Fibroblast of lung (primary cell): ENCODE results near the gene SIGLEC7. TPM values are rescaled to one million over a fixed set of nuclear protein-coding genes. Genes with fewer than 3 reads are reported as not detected.

Experiments used
- DNase-seq, 2 donors: peaks; one replicate each; pipeline versions ENCODE4 v3.0.0 to v3.0.0-alpha.2; 2010; ENCODE audit warnings: low read depth in 2 of 2
- H2AFZ ChIP-seq: 2 replicates; pipeline ENCODE4 v1.5.1; 2012; ENCODE audit warnings: low read length, control low read depth, inconsistent platforms
- H3K27ac ChIP-seq: 2 replicates; pipeline ENCODE4 v1.5.1; 2011; ENCODE audit warnings: low read length, control low read depth; ENCODE audit not compliant: insufficient read depth
- H3K27me3 ChIP-seq: 2 replicates; pipeline ENCODE4 v1.5.1; 2011; ENCODE audit warnings: mild to moderate bottlenecking, low read length; ENCODE audit not compliant: control insufficient read depth, insufficient read depth
- H3K36me3 ChIP-seq: 2 replicates; pipeline ENCODE4 v1.5.1; 2011; ENCODE audit warnings: low read length; ENCODE audit not compliant: control insufficient read depth, insufficient read depth
- H3K4me1 ChIP-seq: 2 replicates; pipeline ENCODE4 v1.5.1; 2011; ENCODE audit warnings: low read length; ENCODE audit not compliant: control insufficient read depth, insufficient read depth; ENCODE audit errors: extremely low read depth
- H3K4me2 ChIP-seq: 2 replicates; pipeline ENCODE4 v1.5.1; 2011; ENCODE audit warnings: low read length, control low read depth; ENCODE audit not compliant: insufficient read depth; ENCODE audit errors: extremely low read depth
- H3K4me3 ChIP-seq, 4 experiments: fragments of 200-600 bp in 1 of 4; sonication (generic) in 1 of 4; replicated peaks in 1 of 4; 2 replicates each; pipeline ENCODE4 v1.5.1; 2011 to 2016; ENCODE audit warnings: low read length in 4 of 4, low read depth in 3 of 4, mild to moderate bottlenecking in 3 of 4, control low read depth in 2 of 4, inconsistent platforms in 1 of 4, mixed read lengths in 1 of 4; ENCODE audit not compliant: insufficient read depth in 1 of 4; ENCODE audit errors: control extremely low read depth in 1 of 4
- H3K79me2 ChIP-seq: 2 replicates; pipeline ENCODE4 v1.5.1; 2012; ENCODE audit warnings: mild to moderate bottlenecking, low read length, inconsistent platforms; ENCODE audit not compliant: control insufficient read depth, insufficient read depth
- H3K9ac ChIP-seq: 2 replicates; pipeline ENCODE4 v1.5.1; 2011; ENCODE audit warnings: mild to moderate bottlenecking, low read length, control low read depth; ENCODE audit not compliant: insufficient read depth
- H3K9me3 ChIP-seq: 2 replicates; pipeline ENCODE4 v1.5.1; 2012; ENCODE audit warnings: low read depth, low read length; ENCODE audit not compliant: control insufficient read depth, insufficient read depth
- H4K20me1 ChIP-seq: 2 replicates; pipeline ENCODE4 v1.5.1; 2011; ENCODE audit warnings: low read length; ENCODE audit not compliant: control insufficient read depth, insufficient read depth; ENCODE audit errors: extremely low read depth
- EZH2 ChIP-seq: IDR thresholded peaks from 2 replicates; pipeline ENCODE4 v1.5.1; 2012; ENCODE audit warnings: low read length, control low read depth, mild to moderate bottlenecking; ENCODE audit errors: missing control alignments
- polyA plus RNA-seq, 2 donors: library from polyadenylated mRNA; depleted of rRNA in 1 of 2; stranded (reverse) in 1 of 2; unstranded in 1 of 2; fragments of >200 nt; gene quantifications; 2 replicates each; pipeline ENCODE4 v1.2.1, GENCODE V29; 2011 to 2012; ENCODE audit warnings: missing spikeins in 1 of 2
- total RNA-seq: library from RNA; depleted of rRNA; stranded (reverse); fragments of >200 nt; gene quantifications from 2 replicates; pipeline ENCODE4 v1.2.1, GENCODE V29; 2014
- TF ChIP-seq, protein P1 (sequence below), 2 donors: IDR thresholded peaks in 1 of 2; conservative IDR thresholded peaks in 1 of 2; 1 replicate in 1 of 2; 2 replicates in 1 of 2; pipeline ENCODE4 v1.5.1; 2011 to 2012; ENCODE audit warnings: low read length in 2 of 2, control low read depth in 1 of 2, inconsistent platforms in 1 of 2, low read depth in 1 of 2, mild to moderate bottlenecking in 1 of 2

Gene SIGLEC7
- total and polyA plus RNA-seq, 2 donors (not counting 1 experiment from before 2014, with no cell fraction given) = not detected

DNA sequence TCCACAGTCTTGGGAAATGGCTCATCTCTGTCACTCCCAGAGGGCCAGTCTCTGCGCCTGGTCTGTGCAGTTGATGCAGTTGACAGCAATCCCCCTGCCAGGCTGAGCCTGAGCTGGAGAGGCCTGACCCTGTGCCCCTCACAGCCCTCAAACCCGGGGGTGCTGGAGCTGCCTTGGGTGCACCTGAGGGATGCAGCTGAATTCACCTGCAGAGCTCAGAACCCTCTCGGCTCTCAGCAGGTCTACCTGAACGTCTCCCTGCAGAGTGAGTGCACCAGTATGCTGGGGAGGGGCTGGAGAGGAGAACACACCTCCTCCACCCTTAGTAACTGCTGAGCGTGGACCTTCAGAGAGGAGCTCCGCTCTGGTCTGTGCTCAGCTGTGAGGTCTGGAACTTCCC is 15.1 kb upstream of the SIGLEC7 start:
- Histone ChIP-seq H3K27ac (no peak overlapping the region), H4K20me1 (no peaks in the 10 kb centered on the region), H3K9me3 (no peaks in the 10 kb centered on the region), H3K9ac (no peak overlapping the region), H3K79me2 (no peaks in the 10 kb centered on the region), H3K27me3 (no peaks in the 10 kb centered on the region), H3K4me2 (no peak overlapping the region), H3K36me3 (no peaks in the 10 kb centered on the region), H2AFZ (no peak overlapping the region), H3K4me3 (no peak overlapping the region), H3K4me1 (no peaks in the 10 kb centered on the region)
- no peak for TF ChIP-seq EZH2
- TF ChIP-seq, protein P1, sequence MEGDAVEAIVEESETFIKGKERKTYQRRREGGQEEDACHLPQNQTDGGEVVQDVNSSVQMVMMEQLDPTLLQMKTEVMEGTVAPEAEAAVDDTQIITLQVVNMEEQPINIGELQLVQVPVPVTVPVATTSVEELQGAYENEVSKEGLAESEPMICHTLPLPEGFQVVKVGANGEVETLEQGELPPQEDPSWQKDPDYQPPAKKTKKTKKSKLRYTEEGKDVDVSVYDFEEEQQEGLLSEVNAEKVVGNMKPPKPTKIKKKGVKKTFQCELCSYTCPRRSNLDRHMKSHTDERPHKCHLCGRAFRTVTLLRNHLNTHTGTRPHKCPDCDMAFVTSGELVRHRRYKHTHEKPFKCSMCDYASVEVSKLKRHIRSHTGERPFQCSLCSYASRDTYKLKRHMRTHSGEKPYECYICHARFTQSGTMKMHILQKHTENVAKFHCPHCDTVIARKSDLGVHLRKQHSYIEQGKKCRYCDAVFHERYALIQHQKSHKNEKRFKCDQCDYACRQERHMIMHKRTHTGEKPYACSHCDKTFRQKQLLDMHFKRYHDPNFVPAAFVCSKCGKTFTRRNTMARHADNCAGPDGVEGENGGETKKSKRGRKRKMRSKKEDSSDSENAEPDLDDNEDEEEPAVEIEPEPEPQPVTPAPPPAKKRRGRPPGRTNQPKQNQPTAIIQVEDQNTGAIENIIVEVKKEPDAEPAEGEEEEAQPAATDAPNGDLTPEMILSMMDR (conservative IDR thresholded peaks at IDR 0.05 in 1 of 2, IDR thresholded peaks at IDR 0.05 in 1 of 2; ENCODE audit: low read depth in 1 of 2, low read length in 2 of 2) = no peak
- DNase-seq = no peak

DNA sequence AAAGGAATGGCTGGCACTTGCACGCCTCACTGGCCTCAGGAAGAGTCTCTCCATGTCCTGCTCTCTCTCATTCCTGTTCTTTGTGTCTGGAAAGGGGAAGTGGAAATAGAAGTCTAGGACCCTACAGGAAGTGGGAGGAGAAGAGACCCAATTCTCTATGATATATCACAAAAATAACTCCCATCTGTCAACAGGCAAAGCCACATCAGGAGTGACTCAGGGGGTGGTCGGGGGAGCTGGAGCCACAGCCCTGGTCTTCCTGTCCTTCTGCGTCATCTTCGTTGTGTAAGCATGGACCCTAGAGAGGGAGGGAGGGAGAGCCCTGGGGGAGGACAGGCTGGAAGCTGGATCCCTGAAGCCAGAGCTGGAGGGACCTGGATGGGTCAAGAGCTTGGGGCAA is 14.3 kb upstream of the SIGLEC7 start:
- no peak overlapping the region for H3K4me2 ChIP-seq
- H3K9me3 ChIP-seq = no peaks in the 10 kb centered on the region
- H3K36me3 ChIP-seq = no peaks in the 10 kb centered on the region
- H3K27ac ChIP-seq = no peak overlapping the region
- no peaks in the 10 kb centered on the region for H4K20me1 ChIP-seq
- no peaks in the 10 kb centered on the region for H3K79me2 ChIP-seq
- TF ChIP-seq EZH2 = no peak
- TF ChIP-seq, protein P1 (conservative IDR thresholded peaks at IDR 0.05 in 1 of 2, IDR thresholded peaks at IDR 0.05 in 1 of 2; ENCODE audit: low read depth in 1 of 2, low read length in 2 of 2) = no peak
- no peaks in the 10 kb centered on the region for H3K27me3 ChIP-seq
- peak in 1 of 2 donors; percentile 10 for DNase-seq
- H3K4me3 ChIP-seq = no peak overlapping the region
- no peak overlapping the region for H2AFZ ChIP-seq
- H3K9ac ChIP-seq = no peak overlapping the region
- H3K4me1 ChIP-seq = no peaks in the 10 kb centered on the region

DNA sequence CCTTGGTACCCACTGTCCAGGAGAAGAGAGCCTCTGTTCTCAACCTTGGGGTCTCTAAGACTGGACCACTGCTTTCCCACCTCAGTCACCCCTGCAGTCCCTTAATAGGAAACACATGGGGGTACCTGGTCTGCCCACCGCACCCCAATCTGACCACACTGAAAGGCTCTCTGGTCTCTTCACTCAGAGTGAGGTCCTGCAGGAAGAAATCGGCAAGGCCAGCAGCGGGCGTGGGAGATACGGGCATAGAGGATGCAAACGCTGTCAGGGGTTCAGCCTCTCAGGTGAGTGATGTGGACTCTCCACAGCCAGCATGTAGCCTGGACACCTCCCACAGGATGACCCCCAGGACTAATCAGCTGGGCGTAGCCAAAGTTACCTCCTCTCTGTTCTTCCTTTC is 13.9 kb upstream of the SIGLEC7 start:
- Histone ChIP-seq H3K27me3 (no peaks in the 10 kb centered on the region), H3K4me3 (no peak overlapping the region), H3K9me3 (no peaks in the 10 kb centered on the region), H3K79me2 (no peaks in the 10 kb centered on the region), H4K20me1 (no peaks in the 10 kb centered on the region), H3K4me2 (no peak overlapping the region), H2AFZ (no peak overlapping the region), H3K4me1 (no peaks in the 10 kb centered on the region), H3K9ac (no peak overlapping the region), H3K36me3 (no peaks in the 10 kb centered on the region), H3K27ac (no peak overlapping the region)
- no peak for DNase-seq
- TF ChIP-seq EZH2 = no peak
